Vagina (tissue), 2 donors: ENCODE measurements around the gene FIBCD1.

ENCODE experiments used
- CTCF ChIP-seq, 3 experiments: fragments of 450-650 bp in 2 of 3; fragments of 200-600 bp in 1 of 3; sonication (generic) in 1 of 3; IDR thresholded peaks; one replicate each; pipeline ENCODE4 v1.5.1; 2017 to 2019; ENCODE audit warnings: antibody characterized with exemption in 3 of 3, mild to moderate bottlenecking in 2 of 3, moderate library complexity in 2 of 3
- POLR2AphosphoS5 ChIP-seq, 2 donors: sonication (generic); formaldehyde crosslinking; IDR thresholded peaks; one replicate each; pipeline ENCODE4 v1.9.0; 2017; ENCODE audit warnings: antibody characterized with exemption in 2 of 2, mild to moderate bottlenecking in 2 of 2, low read depth in 1 of 2; ENCODE audit not compliant: insufficient read depth in 1 of 2

- TF ChIP-seq CTCF (IDR thresholded peaks at IDR 0.05) (no peak), POLR2AphosphoS5 (IDR thresholded peaks at IDR 0.05; ENCODE audit: insufficient read depth in 1 of 2, low read depth in 1 of 2) (no peak)
These were observed 3.6 kb upstream of the FIBCD1 start for GRCh38 chr9:130942679-130943078.
